Prostate gland (tissue), 2 donors: ENCODE data around the gene BGLAP. TPM values are rescaled to one million over a fixed set of nuclear protein-coding genes. Genes with fewer than 3 reads are reported as not detected.

Source experiments
- DNase-seq: peaks from one replicate; pipeline ENCODE4 v3.0.0-alpha.2; 2019; ENCODE audit warnings: low spot score
- H3K27ac ChIP-seq, 2 donors: fragments of 200-600 bp; sonication (generic); 2 replicates each; pipeline ENCODE4 v1.5.1; 2017 to 2019
- H3K27me3 ChIP-seq: fragments of 200-600 bp; sonication (generic); replicated peaks from 2 replicates; pipeline ENCODE4 v1.5.1; 2019; ENCODE audit not compliant: insufficient read depth
- H3K36me3 ChIP-seq, 2 donors: fragments of 200-600 bp; sonication (generic); 1 replicate in 1 of 2; 2 replicates in 1 of 2; pipeline versions ENCODE4 v1.5.1 to v1.8.1; 2017 to 2019
- H3K4me1 ChIP-seq: fragments of 200-600 bp; sonication (generic); replicated peaks from 2 replicates; pipeline ENCODE4 v1.5.1; 2019
- H3K4me3 ChIP-seq, 2 donors: fragments of 200-600 bp; sonication (generic); 2 replicates each; pipeline ENCODE4 v1.5.1; 2017 to 2019
- H3K9me3 ChIP-seq: fragments of 200-600 bp; sonication (generic); 2 replicates; pipeline ENCODE4 v1.5.1; 2017
- CTCF ChIP-seq, 4 experiments: fragments of 200-600 bp in 2 of 4; fragments of 450-650 bp in 2 of 4; sonication (generic) in 2 of 4; IDR thresholded peaks; 1 replicate in 3 of 4; 2 replicates in 1 of 4; pipeline ENCODE4 v1.5.1; 2016 to 2019; ENCODE audit warnings: antibody characterized with exemption in 4 of 4, mild to moderate bottlenecking in 2 of 4, moderate library complexity in 2 of 4
- POLR2A ChIP-seq: fragments of 450-650 bp; IDR thresholded peaks from one replicate; pipeline ENCODE4 v1.6.1; 2016; ENCODE audit warnings: antibody characterized with exemption, mild to moderate bottlenecking
- POLR2AphosphoS5 ChIP-seq: sonication (generic); formaldehyde crosslinking; IDR thresholded peaks from one replicate; pipeline ENCODE4 v1.6.1; 2017; ENCODE audit warnings: antibody characterized with exemption
- WGBS: methylation state at CpG from one replicate; pipeline ENCODE4 v1.1.5; 2018; 5-methylcytosine and 5-hydroxymethylcytosine counted together
- intact Hi-C: fragments of 100-400 bp; cut with DNase I; formaldehyde crosslinking; loops from one replicate; pipeline ENCODE4 v1.14.2; 2022
- total RNA-seq, 2 donors: library from RNA; depleted of rRNA; stranded (reverse); fragments of >200 nt; gene quantifications; one replicate each; pipeline ENCODE4 v1.1.0, GENCODE V29; 2016

Gene BGLAP
- total RNA-seq, 2 donors from 2014 or later: 1.8 to 5.7 TPM

GRCh38 chr1:156270314-156270713, 28.3 kb downstream of the BGLAP start:
- WGBS: 89% methylated on average over 3 of the region's 3 CpGs
- no peaks in the 10 kb centered on the region for H3K27me3 ChIP-seq
- no peaks in the 10 kb centered on the region for H3K9me3 ChIP-seq
- H3K4me1 ChIP-seq: no peaks in the 10 kb centered on the region
- H3K36me3 ChIP-seq: peaks cover 22 to 35% of the 10 kb centered on the region in 2 donors
- H3K27ac ChIP-seq: no peak overlapping the region
- no peak for TF ChIP-seq POLR2AphosphoS5
- no peak for TF ChIP-seq CTCF (IDR thresholded peaks at IDR 0.05)
- TF ChIP-seq POLR2A: no peak
- DNase-seq: no peak
- intact Hi-C loops: no loop called here
- H3K4me3 ChIP-seq: no peak overlapping the region

GRCh38 chr1:156276532-156276931, 34.5 kb downstream of the BGLAP start:
- DNase-seq: no peak
- no peaks in the 10 kb centered on the region for H3K4me1 ChIP-seq
- H3K4me3 ChIP-seq: no peak overlapping the region
- no peak for TF ChIP-seq POLR2A
- TF ChIP-seq POLR2AphosphoS5: no peak
- no peak for TF ChIP-seq CTCF (IDR thresholded peaks at IDR 0.05)
- H3K9me3 ChIP-seq: no peaks in the 10 kb centered on the region
- H3K27ac ChIP-seq: no peak overlapping the region
- intact Hi-C loops: no loop called here
- H3K36me3 ChIP-seq: peaks cover 8 to 19% of the 10 kb centered on the region in 2 donors
- H3K27me3 ChIP-seq: no peaks in the 10 kb centered on the region

- H3K36me3 ChIP-seq: peaks cover 8 to 19% of the 10 kb centered on the region in 2 donors
- no peak overlapping the region for H3K4me3 ChIP-seq
- no peak for DNase-seq
- no peaks in the 10 kb centered on the region for H3K4me1 ChIP-seq
- no peak overlapping the region for H3K27ac ChIP-seq
- no peaks in the 10 kb centered on the region for H3K9me3 ChIP-seq
- TF ChIP-seq CTCF (IDR thresholded peaks at IDR 0.05) (no peak), POLR2A (no peak), POLR2AphosphoS5 (no peak)
- 66% methylated on average over 6 of the region's 6 CpGs for WGBS
- intact Hi-C loops: no loop called here
- no peaks in the 10 kb centered on the region for H3K27me3 ChIP-seq
These were observed 35.0 kb downstream of the BGLAP start for GRCh38 chr1:156276966-156277381.

- H3K27ac ChIP-seq: no peak overlapping the region
- H3K36me3 ChIP-seq: peaks cover 0 to 8% of the 10 kb centered on the region in 2 donors
- DNase-seq: no peak
- no peaks in the 10 kb centered on the region for H3K9me3 ChIP-seq
- WGBS: 90% methylated on average over 3 of the region's 3 CpGs
- no peaks in the 10 kb centered on the region for H3K27me3 ChIP-seq
- no peak overlapping the region for H3K4me3 ChIP-seq
- intact Hi-C loops: no loop called here
- no peaks in the 10 kb centered on the region for H3K4me1 ChIP-seq
- no peak for TF ChIP-seq CTCF (IDR thresholded peaks at IDR 0.05)
- no peak for TF ChIP-seq POLR2AphosphoS5
- TF ChIP-seq POLR2A: no peak
These were observed 37.9 kb downstream of the BGLAP start for GRCh38 chr1:156279837-156280236.

- no peaks in the 10 kb centered on the region for H3K4me1 ChIP-seq
- TF ChIP-seq POLR2AphosphoS5: no peak
- TF ChIP-seq CTCF (IDR thresholded peaks at IDR 0.05): no peak
- TF ChIP-seq POLR2A: no peak
- H3K9me3 ChIP-seq: no peaks in the 10 kb centered on the region
- 23% methylated on average over 8 of the region's 8 CpGs for WGBS
- intact Hi-C loops: no loop called here
- peak overlapping the region; percentile 88 to 93 for H3K27ac ChIP-seq
- H3K4me3 ChIP-seq: peak overlapping the region in 1 of 2 donors; percentile 84
- no peak for DNase-seq
- H3K27me3 ChIP-seq: no peaks in the 10 kb centered on the region
- peaks cover 0 to 7% of the 10 kb centered on the region in 2 donors for H3K36me3 ChIP-seq
These were observed 39.3 kb downstream of the BGLAP start for GRCh38 chr1:156281281-156281680.
